Activated CD4-positive, alpha-beta memory T cell treated with anti-CD3 and anti-CD28 coated beads for 36 hours (primary cell): ENCODE results near the gene CYP4A22. TPM values are rescaled to one million over a fixed set of nuclear protein-coding genes. Genes with fewer than 3 reads are reported as not detected.
"Not testable (repeated sequence)": the region's sequence is repeated elsewhere in the genome, so short reads cannot be mapped to it uniquely, and the experiment has no call there.

Experiments
- CTCF ChIA-PET: fragments of 350-600 bp; sonication (Branson Sonifier 250); formaldehyde crosslinking; loops from one replicate; lab custom pipeline; 2021; ENCODE audit warnings: antibody characterized with exemption, inconsistent platforms; lab: Charles Lee
- POLR2A ChIA-PET: fragments of 350-600 bp; sonication (Branson Sonifier 250); formaldehyde crosslinking; loops from one replicate; lab custom pipeline; 2021; ENCODE audit warnings: antibody characterized with exemption; lab: Charles Lee
- DNase-seq: peaks from one replicate; pipeline ENCODE4 v3.0.0-alpha.2; 2020
- H3K27ac Mint-ChIP-seq: one replicate; pipeline ENCODE4 v1.8.0; 2021; ENCODE audit warnings: mixed read lengths
- H3K27me3 Mint-ChIP-seq: one replicate; pipeline ENCODE4 v1.8.0; 2021; ENCODE audit warnings: mixed read lengths
- H3K36me3 Mint-ChIP-seq: one replicate; pipeline ENCODE4 v1.8.0; 2021; ENCODE audit warnings: mixed read lengths
- H3K4me1 Mint-ChIP-seq: one replicate; pipeline ENCODE4 v1.8.0; 2021; ENCODE audit warnings: low read depth, mixed read lengths
- H3K4me3 Mint-ChIP-seq: one replicate; pipeline ENCODE4 v1.8.0; 2021; ENCODE audit warnings: mild to moderate bottlenecking, mixed read lengths
- H3K9me3 Mint-ChIP-seq: one replicate; pipeline ENCODE4 v1.8.0; 2021; ENCODE audit warnings: mixed read lengths
- intact Hi-C: fragments of 100-400 bp; cut with micrococcal nuclease; formaldehyde crosslinking; loops from one replicate; pipeline ENCODE4 v1.15.1; 2023
- total RNA-seq, 2 experiments: library from RNA; stranded (reverse); gene quantifications; one replicate each; pipeline ENCODE4 v1.2.3, GENCODE V29; 2021

Gene CYP4A22
- total RNA-seq, 2 experiments from 2014 or later, result not detected

DNA sequence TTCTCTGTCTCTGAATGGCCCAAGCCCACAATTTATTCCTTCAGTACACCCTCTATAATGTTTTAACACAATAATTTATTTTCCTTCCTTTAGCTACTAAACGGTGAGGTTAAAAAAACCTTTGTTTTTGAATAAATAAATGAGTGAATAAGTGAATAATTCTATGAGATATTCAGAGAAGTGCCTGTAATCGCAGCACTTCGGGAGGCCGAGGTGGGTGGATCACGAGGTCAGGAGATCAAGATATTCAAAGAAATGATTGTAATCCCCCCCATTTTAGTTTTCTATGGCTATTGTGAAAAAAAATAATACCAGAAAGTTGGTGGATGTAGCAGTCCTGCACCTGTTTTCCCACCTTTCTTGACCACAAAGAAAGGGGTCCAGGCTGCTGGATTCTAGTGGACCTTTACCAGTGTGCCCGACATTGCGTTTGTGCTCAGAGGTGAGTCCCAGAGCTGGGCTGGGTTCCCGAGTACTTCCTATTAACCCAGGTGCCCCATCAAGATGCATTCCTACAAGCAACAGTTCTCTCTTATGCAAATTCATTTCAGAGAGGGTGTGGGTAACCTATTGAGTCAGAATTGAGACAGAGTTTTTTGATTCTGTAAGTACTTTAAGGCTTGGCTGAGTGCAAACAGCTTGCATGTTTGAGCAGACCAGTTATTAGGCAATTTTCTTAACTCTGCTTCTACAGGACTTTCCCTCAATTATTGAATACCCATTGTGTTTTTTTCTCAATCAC, 7.6 kb upstream of the CYP4A22 start:
- H3K27me3 Mint-ChIP-seq, POLR2A ChIA-PET, H3K9me3 Mint-ChIP-seq, DNase-seq, H3K4me1 Mint-ChIP-seq, CTCF ChIA-PET, H3K27ac Mint-ChIP-seq, H3K4me3 Mint-ChIP-seq, intact Hi-C loops, H3K36me3 Mint-ChIP-seq: not testable (repeated sequence)

DNA sequence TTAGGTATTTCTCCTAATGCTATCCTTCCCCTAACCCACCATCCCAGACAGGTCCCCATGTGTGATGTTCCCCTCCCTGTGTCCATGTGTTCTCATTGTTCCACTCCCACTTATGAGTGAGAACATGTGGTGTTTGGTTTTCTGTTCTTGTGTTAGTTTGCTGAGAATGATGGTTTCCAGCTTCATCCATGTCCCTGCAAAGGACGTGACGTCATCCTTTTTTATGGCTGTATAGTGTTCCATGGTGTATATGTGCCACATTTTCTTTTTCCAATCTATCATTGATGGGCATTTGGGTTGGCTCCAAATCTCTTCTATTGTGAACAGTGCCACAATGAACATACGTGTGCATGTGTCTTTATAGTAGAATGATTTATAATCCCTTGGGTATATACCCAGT, 4.6 kb upstream of the CYP4A22 start:
- CTCF ChIA-PET, result interaction anchor here (0.6 kb wide), 1 partner anchor 47 kb away, joined by 3 read pairs; no protein-coding TSS in a partner anchor

DNA sequence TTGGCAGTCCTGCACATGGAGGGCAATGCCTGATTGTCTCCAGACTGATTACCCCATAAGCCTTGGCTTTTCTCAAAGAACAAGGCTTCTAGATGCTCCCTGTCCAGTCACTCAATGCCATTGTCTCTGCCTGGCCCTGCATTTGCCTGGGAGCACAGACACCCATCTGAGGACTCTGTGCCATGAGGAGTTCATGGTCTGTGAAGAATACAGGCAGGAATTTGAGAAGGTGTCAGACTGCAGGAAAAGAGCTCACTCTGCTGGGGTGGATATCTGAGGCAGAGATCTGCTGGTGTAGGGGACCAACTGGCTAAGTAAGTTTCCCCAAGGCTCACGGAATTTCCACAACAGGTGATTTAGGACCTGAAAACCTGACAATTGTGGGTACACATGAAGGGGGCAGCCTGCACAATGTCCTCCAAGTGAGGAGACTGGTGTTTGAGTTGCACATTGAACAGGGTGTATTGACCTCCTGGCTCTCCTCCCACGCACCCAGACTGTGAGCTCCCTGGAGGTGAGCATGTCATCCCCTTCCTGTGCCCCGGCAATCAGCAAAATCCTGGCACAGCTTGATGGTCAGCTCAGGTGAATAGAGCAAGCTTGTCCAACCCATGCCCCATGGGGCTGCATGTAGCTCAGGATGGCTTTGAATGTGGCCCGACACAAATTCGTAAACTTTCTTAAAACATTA, 829 bp downstream of the CYP4A22 start:
- intact Hi-C loops, result no loop called here
- Mint-ChIP-seq H3K9me3 (no peaks in the 10 kb centered on the region), H3K27ac (no peak overlapping the region), H3K36me3 (no peaks in the 10 kb centered on the region), H3K27me3 (peaks cover 7% of the 10 kb centered on the region), H3K4me1 (no peaks in the 10 kb centered on the region), H3K4me3 (no peak overlapping the region)
- ChIA-PET POLR2A (no interaction called here), CTCF (no interaction called here)
- no peak for DNase-seq

More for the DNA sequence above, 4.6 kb upstream of the CYP4A22 start:
- H3K27me3 Mint-ChIP-seq, H3K4me3 Mint-ChIP-seq, H3K36me3 Mint-ChIP-seq, intact Hi-C loops, DNase-seq, H3K4me1 Mint-ChIP-seq, POLR2A ChIA-PET, H3K27ac Mint-ChIP-seq, H3K9me3 Mint-ChIP-seq: not testable (repeated sequence)

DNA sequence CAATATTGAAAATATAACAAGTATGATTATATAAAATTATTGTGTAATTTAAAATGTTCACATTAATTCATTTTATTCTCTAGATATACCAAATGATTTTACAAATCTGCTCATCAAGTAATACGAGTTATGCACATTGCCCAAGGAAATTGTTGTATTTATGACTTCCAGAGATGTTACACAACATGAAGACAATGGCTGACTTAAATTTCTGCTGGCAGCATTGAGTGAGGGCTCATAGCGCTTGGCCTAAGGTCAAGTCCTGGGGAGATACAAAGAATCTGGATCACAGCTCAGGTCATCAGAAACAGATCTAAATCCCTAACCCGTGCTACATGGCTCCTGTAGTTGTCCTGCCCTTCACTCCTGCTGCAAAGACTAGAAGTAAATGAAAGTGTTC, 3.1 kb downstream of the CYP4A22 start:
- H3K9me3 Mint-ChIP-seq, H3K4me3 Mint-ChIP-seq, intact Hi-C loops, CTCF ChIA-PET, H3K27ac Mint-ChIP-seq, POLR2A ChIA-PET, H3K27me3 Mint-ChIP-seq, DNase-seq, H3K36me3 Mint-ChIP-seq, H3K4me1 Mint-ChIP-seq: not testable (repeated sequence)

DNA sequence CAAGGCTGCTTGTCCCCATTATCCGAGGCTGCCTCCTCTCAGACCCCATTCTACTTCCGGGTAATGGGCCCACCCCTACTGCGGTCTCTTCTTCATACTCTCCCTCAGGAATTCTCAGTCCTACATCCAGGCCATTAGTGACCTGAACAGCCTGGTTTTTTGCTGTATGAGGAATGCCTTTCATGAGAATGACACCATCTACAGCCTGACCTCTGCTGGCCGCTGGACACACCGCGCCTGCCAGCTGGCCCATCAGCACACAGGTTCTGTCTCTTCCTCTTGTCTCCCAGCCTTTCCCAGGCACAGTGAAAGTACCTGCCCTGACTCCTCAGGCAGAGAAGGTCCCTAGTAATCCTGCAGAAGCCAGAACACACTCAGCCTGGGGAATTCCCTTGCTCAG, 6.4 kb downstream of the CYP4A22 start:
- intact Hi-C loops, POLR2A ChIA-PET, H3K36me3 Mint-ChIP-seq, H3K4me3 Mint-ChIP-seq, H3K4me1 Mint-ChIP-seq, CTCF ChIA-PET, DNase-seq, H3K27ac Mint-ChIP-seq, H3K9me3 Mint-ChIP-seq: not testable (repeated sequence)
- H3K27me3 Mint-ChIP-seq, result peaks cover 12% of the 10 kb centered on the region

DNA sequence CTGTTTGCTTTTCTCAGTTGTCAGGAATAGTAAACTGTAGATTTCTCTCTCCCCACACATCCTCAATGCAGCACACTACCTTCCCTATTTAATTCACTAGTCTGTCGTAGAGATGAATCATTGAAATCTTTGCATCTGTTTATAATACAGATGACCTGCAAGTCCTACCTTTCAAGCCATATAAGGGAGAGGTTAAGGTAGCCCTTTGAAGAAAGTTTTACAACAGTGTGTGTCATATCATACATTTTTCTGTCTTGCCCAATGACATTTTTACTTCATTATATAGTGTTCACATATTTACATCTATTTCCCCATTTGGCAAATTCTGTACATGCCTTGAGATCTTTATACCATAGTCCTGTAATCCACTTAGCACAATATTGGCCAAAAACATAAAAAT, 9.3 kb downstream of the CYP4A22 start:
- H3K27ac Mint-ChIP-seq, CTCF ChIA-PET, H3K36me3 Mint-ChIP-seq, POLR2A ChIA-PET, intact Hi-C loops, H3K4me3 Mint-ChIP-seq, H3K4me1 Mint-ChIP-seq, H3K9me3 Mint-ChIP-seq, DNase-seq: not testable (repeated sequence)
- peaks cover 20% of the 10 kb centered on the region for H3K27me3 Mint-ChIP-seq

DNA sequence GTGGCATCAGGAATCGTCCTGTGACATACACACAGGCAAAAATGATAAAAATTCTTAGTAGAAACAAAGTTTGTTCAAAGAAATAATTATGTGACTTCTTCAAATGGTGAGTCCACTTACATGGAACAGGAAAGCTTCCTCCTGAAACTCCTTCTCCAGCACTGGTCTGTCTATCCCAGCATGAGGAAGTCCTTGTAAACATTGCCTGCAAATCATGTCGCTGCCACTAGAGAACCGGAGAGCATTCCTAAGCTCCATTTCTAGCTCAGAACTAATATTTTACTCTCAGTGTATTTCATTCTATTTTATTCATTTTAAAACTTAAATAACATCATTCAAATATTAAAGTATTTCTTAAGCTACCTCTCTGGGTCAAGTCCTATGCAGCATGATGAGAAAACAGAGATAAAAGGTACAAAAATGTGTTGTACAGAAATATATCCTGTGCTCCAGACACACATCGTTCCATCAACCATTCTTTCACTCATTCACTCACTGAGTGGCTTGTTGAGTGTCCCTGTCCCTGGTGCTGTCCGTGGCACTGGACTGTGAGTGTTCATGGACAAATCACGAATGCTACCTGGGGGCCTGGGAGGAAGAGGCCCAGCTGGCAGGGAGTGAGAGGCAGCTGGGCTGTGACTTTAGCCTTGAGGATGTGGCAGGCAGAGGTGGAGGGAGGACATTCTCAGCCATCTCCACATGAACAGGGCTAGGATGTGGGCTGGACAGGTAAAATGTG, 10.0 kb downstream of the CYP4A22 start:
- Mint-ChIP-seq H3K27me3 (peaks cover 20% of the 10 kb centered on the region), H3K27ac (no peak overlapping the region), H3K4me3 (no peak overlapping the region), H3K9me3 (no peaks in the 10 kb centered on the region), H3K36me3 (no peaks in the 10 kb centered on the region), H3K4me1 (no peaks in the 10 kb centered on the region)
- no peak for DNase-seq
- intact Hi-C loops, result no loop called here
- ChIA-PET CTCF (no interaction called here), POLR2A (no interaction called here)

DNA sequence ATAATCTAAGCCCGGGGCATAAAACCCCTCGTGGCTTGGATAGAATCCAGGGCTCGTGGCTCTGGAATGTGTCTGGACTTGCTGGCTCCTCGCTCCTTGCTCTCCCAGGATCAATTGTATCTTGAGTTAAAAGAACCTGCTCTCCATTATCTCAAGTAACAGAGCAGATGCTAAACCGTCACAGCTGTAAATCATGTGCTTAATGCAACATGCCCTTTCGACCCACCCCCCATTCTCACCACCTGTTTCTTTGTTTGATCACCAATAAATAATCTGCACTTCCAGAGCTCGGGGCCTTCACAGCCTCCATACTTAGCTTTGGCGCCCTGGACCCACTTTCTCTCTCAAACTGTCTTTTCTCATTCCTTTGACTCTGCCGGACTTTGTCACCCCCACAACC, 11.9 kb downstream of the CYP4A22 start:
- H3K9me3 Mint-ChIP-seq, DNase-seq, H3K36me3 Mint-ChIP-seq, CTCF ChIA-PET, H3K27ac Mint-ChIP-seq, H3K4me1 Mint-ChIP-seq, H3K4me3 Mint-ChIP-seq, POLR2A ChIA-PET, intact Hi-C loops: not testable (repeated sequence)
- peaks cover 29% of the 10 kb centered on the region for H3K27me3 Mint-ChIP-seq

DNA sequence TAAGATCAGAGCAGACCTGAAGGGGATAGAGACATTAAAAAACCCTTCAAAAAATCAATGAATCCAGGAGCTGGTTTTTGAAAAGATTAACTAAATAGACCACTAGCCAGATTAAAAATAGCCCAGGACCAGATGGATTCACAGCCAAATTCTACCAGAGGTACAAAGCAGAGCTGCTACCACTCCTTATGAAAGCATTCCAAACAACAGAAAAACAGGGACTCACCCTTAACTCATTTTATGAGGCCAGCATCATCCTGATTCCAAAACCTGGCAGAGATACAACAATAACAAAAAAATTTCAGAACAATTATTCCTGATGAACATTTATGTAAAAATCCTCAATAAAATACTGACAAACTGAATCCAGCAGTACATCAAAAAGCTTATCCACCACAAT, 19.2 kb downstream of the CYP4A22 start:
- H3K9me3 Mint-ChIP-seq, H3K36me3 Mint-ChIP-seq, CTCF ChIA-PET, DNase-seq, intact Hi-C loops, H3K4me1 Mint-ChIP-seq, POLR2A ChIA-PET, H3K27ac Mint-ChIP-seq, H3K4me3 Mint-ChIP-seq: not testable (repeated sequence)
- peaks cover 35% of the 10 kb centered on the region for H3K27me3 Mint-ChIP-seq

DNA sequence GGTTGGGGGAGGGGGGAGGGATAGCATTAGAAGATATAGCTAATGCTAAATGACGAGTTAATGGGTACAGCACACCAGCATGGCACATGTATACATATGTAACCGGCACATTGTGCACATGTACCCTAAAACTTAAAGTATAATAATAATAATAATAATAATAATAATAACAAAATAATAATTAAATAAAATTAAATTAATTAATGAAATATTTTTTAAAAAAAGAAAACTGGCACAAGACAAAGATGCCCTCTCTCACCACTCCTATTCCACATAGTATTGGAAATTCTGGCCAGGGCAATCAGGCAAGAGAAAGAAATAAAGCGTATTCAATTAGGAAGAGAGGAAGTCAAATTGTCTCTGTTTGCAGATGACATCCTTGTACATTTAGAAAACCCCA, 20.7 kb downstream of the CYP4A22 start:
- POLR2A ChIA-PET, H3K4me3 Mint-ChIP-seq, DNase-seq, intact Hi-C loops, H3K27ac Mint-ChIP-seq, H3K9me3 Mint-ChIP-seq, CTCF ChIA-PET, H3K4me1 Mint-ChIP-seq, H3K36me3 Mint-ChIP-seq: not testable (repeated sequence)
- H3K27me3 Mint-ChIP-seq, result peaks cover 32% of the 10 kb centered on the region

DNA sequence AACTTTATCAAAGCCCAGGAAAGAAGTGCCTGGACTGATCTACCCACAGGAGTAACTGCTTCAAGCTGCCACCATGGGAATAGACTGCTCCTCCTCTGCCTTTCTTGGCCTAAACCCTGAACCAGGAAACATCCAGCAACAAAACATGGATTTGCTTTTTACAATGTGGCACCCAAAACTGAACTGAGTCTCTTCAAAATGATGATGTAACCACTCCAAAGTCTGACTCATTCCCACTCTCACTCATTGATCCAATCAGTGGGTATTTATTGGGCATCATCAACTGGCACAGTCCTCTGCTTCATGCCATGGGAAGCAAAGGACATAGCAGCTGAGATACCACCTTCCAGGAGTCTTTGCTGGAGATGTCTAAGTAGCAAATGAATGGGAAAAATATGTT, 23.5 kb downstream of the CYP4A22 start:
- no peak for DNase-seq
- peaks cover 24% of the 10 kb centered on the region for H3K27me3 Mint-ChIP-seq
- H3K4me3 Mint-ChIP-seq, result no peak overlapping the region
- no peaks in the 10 kb centered on the region for H3K9me3 Mint-ChIP-seq
- ChIA-PET CTCF (interaction anchor here (0.7 to 1.0 kb wide), 2 partner anchors 15 to 32 kb away, joined by 3 read pairs; no protein-coding TSS in a partner anchor), POLR2A (no interaction called here)
- no peaks in the 10 kb centered on the region for H3K36me3 Mint-ChIP-seq
- H3K4me1 Mint-ChIP-seq, result no peaks in the 10 kb centered on the region
- H3K27ac Mint-ChIP-seq, result no peak overlapping the region
- intact Hi-C loops, result no loop called here

DNA sequence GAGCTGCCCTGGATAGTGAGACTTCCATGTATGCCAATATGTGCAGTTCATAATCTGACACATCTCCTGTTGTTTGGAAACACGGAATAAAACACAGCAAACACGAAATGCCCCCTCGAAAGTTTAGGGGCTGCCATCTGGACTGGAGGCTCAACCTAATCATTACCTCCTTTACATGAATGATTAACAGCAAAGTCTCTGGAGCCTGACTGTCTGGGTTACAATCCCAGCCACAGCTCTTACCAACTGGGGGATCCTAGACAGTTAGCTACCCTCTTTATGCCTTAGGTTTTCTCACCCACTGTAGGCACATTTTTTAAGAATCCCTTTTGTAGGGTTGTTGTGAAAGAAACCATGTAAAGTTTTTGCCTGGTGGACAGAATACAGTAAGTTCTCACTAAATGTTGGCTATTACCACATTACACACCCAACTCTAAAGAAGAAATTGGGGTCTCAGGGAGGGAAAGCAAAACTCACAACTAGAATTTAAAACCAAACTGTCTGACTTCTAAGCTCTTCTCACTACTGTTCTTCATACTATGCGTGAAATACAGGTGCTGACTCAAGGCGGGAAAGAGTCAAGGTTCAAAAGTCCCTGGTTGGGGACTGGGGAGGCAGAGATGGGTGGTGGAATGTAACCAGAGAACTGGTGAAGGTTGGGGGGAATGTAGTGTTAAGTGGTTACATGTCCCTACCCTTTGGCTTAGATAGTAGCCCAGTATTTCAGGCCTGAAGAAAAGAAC, 24.2 kb downstream of the CYP4A22 start:
- H3K36me3 Mint-ChIP-seq, result no peaks in the 10 kb centered on the region
- no peaks in the 10 kb centered on the region for H3K9me3 Mint-ChIP-seq
- ChIA-PET CTCF (interaction anchor here (1.0 kb wide), 1 partner anchor 14 kb away, joined by 3 read pairs; no protein-coding TSS in a partner anchor), POLR2A (no interaction called here)
- no peak for DNase-seq
- no peaks in the 10 kb centered on the region for H3K4me1 Mint-ChIP-seq
- H3K4me3 Mint-ChIP-seq, result no peak overlapping the region
- H3K27me3 Mint-ChIP-seq, result peaks cover 22% of the 10 kb centered on the region
- intact Hi-C loops, result no loop called here
- no peak overlapping the region for H3K27ac Mint-ChIP-seq
